SKM-1 (cell line): Measurements from ENCODE around the gene PLD4.

Source experiments
- DNase-seq: peaks from one replicate; lab custom pipeline; 2025; ENCODE audit not compliant: unreplicated experiment; lab: John Stamatoyannopoulos, UW

PLD4 gene

GRCh38 chr14:104973135-104973384 is 48.4 kb downstream of the PLD4 start:
- no peak for DNase-seq

- no peak for DNase-seq
These were observed 48.9 kb downstream of the PLD4 start for GRCh38 chr14:104973385-104974145.

GRCh38 chr14:104974146-104974541 is 49.5 kb downstream of the PLD4 start:
- no peak for DNase-seq

- DNase-seq = no peak
These were observed 50.1 kb downstream of the PLD4 start for GRCh38 chr14:104974665-104975390.

GRCh38 chr14:104975481-104976197 is 51.0 kb downstream of the PLD4 start:
- no peak for DNase-seq

GRCh38 chr14:104976198-104977007 is 51.7 kb downstream of the PLD4 start:
- peak; percentile 39 for DNase-seq

GRCh38 chr14:104977008-104977680 is 52.5 kb downstream of the PLD4 start:
- DNase-seq = no peak

GRCh38 chr14:104977681-104978653 is 53.3 kb downstream of the PLD4 start, which contains the start of gene AHNAK2:
Gene AHNAK2 (minus strand): TSS chr14:104978374. CDS start chr14:104978237, 137 bp downstream.
- peak; percentile 6 for DNase-seq

- no peak for DNase-seq
These were observed 54.3 kb downstream of the PLD4 start for GRCh38 chr14:104978746-104979691.

GRCh38 chr14:104979758-104980610 is 55.3 kb downstream of the PLD4 start:
- DNase-seq = no peak

- no peak for DNase-seq
These were observed 56.2 kb downstream of the PLD4 start for GRCh38 chr14:104980611-104981531.

GRCh38 chr14:104981699-104982541 is 57.2 kb downstream of the PLD4 start:
- no peak for DNase-seq

- no peak for DNase-seq
These were observed 58.0 kb downstream of the PLD4 start for GRCh38 chr14:104982548-104983230.
